ENCODE data around the gene PAX8.

Gene PAX8

GRCh38 chr2:113273027-113273551, 5.6 kb downstream of the PAX8 start:
- Histone ChIP-seq H3K4me2 (ENCODE audit: insufficient read depth, low read length, poor library complexity, severe bottlenecking) (no peak overlapping the region), H3K27ac (replicated peaks; ENCODE audit: low read length) (no peak overlapping the region), H3K36me3 (replicated peaks in 1 of 2; ENCODE audit: control insufficient read depth in 2 of 2, insufficient read depth in 2 of 2, low read length in 2 of 2) (no peaks in the 10 kb centered on the region), H3K9me3 (replicated peaks in 1 of 2; ENCODE audit: control insufficient read depth in 2 of 2, insufficient read depth in 1 of 2, low read depth in 1 of 2, low read length in 2 of 2) (peaks cover 0 to 20% of the 10 kb centered on the region in 2 donors), H3K27me3 (ENCODE audit: control insufficient read depth in 3 of 3, insufficient read depth in 3 of 3, low read depth in 1 of 3, low read length in 3 of 3) (peaks cover 3 to 51% (median 7%) of the 10 kb centered on the region in 3 experiments), H2BK12ac (ENCODE audit: low read length) (no peak overlapping the region), H3K9ac (ENCODE audit: low read depth, low read length, poor library complexity) (no peak overlapping the region), H2BK120ac (ENCODE audit: low read depth, low read length) (no peak overlapping the region), H4K91ac (ENCODE audit: low read depth, low read length, poor library complexity) (no peak overlapping the region), H2BK15ac (ENCODE audit: low read length) (no peak overlapping the region), H3K79me1 (ENCODE audit: low read depth, low read length) (no peaks in the 10 kb centered on the region), H2AFZ (ENCODE audit: low read length) (peak overlapping the region; percentile 8), H4K8ac (ENCODE audit: low read depth, low read length) (no peak overlapping the region), H3K14ac (ENCODE audit: low read length) (no peak overlapping the region), H2AK5ac (ENCODE audit: low read depth, low read length) (no peak overlapping the region), H3K18ac (ENCODE audit: low read length) (peak overlapping the region; percentile 15), H3K4ac (ENCODE audit: low read length) (no peak overlapping the region), H3K23ac (ENCODE audit: low read depth, low read length, poor library complexity) (no peak overlapping the region), H2BK5ac (ENCODE audit: low read length) (no peak overlapping the region), H3K4me3 (ENCODE audit: low read length in 2 of 2) (no peak overlapping the region), H3K4me1 (ENCODE audit: control insufficient read depth in 2 of 2, insufficient read depth in 1 of 2, low read depth in 1 of 2, low read length in 2 of 2) (peaks cover 0 to 7% of the 10 kb centered on the region in 2 donors)
- no CpG with 5 or more reads among the region's 8 CpGs for WGBS, 2 donors (ENCODE audit: extremely low coverage in 2 of 2, insufficient read length in 2 of 2, insufficient replicate concordance in 1 of 2)
- DNase-seq (ENCODE audit: low spot score), result peak; percentile 36

GRCh38 chr2:113272477-113272876, 6.2 kb downstream of the PAX8 start:
- Histone ChIP-seq H2BK15ac (ENCODE audit: low read length) (no peak overlapping the region), H3K79me1 (ENCODE audit: low read depth, low read length) (no peaks in the 10 kb centered on the region), H3K4me1 (ENCODE audit: control insufficient read depth in 2 of 2, insufficient read depth in 1 of 2, low read depth in 1 of 2, low read length in 2 of 2) (peaks cover 0 to 7% of the 10 kb centered on the region in 2 donors), H2AK5ac (ENCODE audit: low read depth, low read length) (no peak overlapping the region), H3K9me3 (replicated peaks in 1 of 2; ENCODE audit: control insufficient read depth in 2 of 2, insufficient read depth in 1 of 2, low read depth in 1 of 2, low read length in 2 of 2) (peaks cover 0 to 16% of the 10 kb centered on the region in 2 donors), H3K4me3 (ENCODE audit: low read length in 2 of 2) (no peak overlapping the region), H3K18ac (ENCODE audit: low read length) (no peak overlapping the region), H2BK5ac (ENCODE audit: low read length) (no peak overlapping the region), H4K8ac (ENCODE audit: low read depth, low read length) (no peak overlapping the region), H3K23ac (ENCODE audit: low read depth, low read length, poor library complexity) (no peak overlapping the region), H3K36me3 (replicated peaks in 1 of 2; ENCODE audit: control insufficient read depth in 2 of 2, insufficient read depth in 2 of 2, low read length in 2 of 2) (no peaks in the 10 kb centered on the region), H3K4me2 (ENCODE audit: insufficient read depth, low read length, poor library complexity, severe bottlenecking) (no peak overlapping the region), H3K14ac (ENCODE audit: low read length) (no peak overlapping the region), H3K27ac (replicated peaks; ENCODE audit: low read length) (no peak overlapping the region), H4K91ac (ENCODE audit: low read depth, low read length, poor library complexity) (no peak overlapping the region), H3K4ac (ENCODE audit: low read length) (no peak overlapping the region), H2BK12ac (ENCODE audit: low read length) (no peak overlapping the region), H2BK120ac (ENCODE audit: low read depth, low read length) (no peak overlapping the region), H3K9ac (ENCODE audit: low read depth, low read length, poor library complexity) (no peak overlapping the region), H3K27me3 (ENCODE audit: control insufficient read depth in 3 of 3, insufficient read depth in 3 of 3, low read depth in 1 of 3, low read length in 3 of 3) (peaks cover 3 to 44% (median 7%) of the 10 kb centered on the region in 3 experiments), H2AFZ (ENCODE audit: low read length) (peak overlapping the region; percentile 8)
- DNase-seq (ENCODE audit: low spot score), result no peak
- WGBS, 2 donors (ENCODE audit: extremely low coverage in 2 of 2, insufficient read length in 2 of 2, insufficient replicate concordance in 1 of 2), result no CpG with 5 or more reads among the region's 5 CpGs

GRCh38 chr2:113268621-113269360, 9.9 kb downstream of the PAX8 start:
- H2AFZ ChIP-seq (ENCODE audit: low read length), result no peak overlapping the region
- no peak overlapping the region for H3K9ac ChIP-seq (ENCODE audit: low read depth, low read length, poor library complexity)
- no peak overlapping the region for H3K27ac ChIP-seq (replicated peaks; ENCODE audit: low read length)
- no peaks in the 10 kb centered on the region for H3K9me3 ChIP-seq (replicated peaks in 1 of 2; ENCODE audit: control insufficient read depth in 2 of 2, insufficient read depth in 1 of 2, low read depth in 1 of 2, low read length in 2 of 2)
- no CpG with 5 or more reads among the region's 4 CpGs for WGBS, 2 donors (ENCODE audit: extremely low coverage in 2 of 2, insufficient read length in 2 of 2, insufficient replicate concordance in 1 of 2)
- H2BK12ac ChIP-seq (ENCODE audit: low read length), result no peak overlapping the region
- H3K79me1 ChIP-seq (ENCODE audit: low read depth, low read length), result no peaks in the 10 kb centered on the region
- H2BK15ac ChIP-seq (ENCODE audit: low read length), result no peak overlapping the region
- DNase-seq (ENCODE audit: low spot score), result no peak
- H3K4me1 ChIP-seq (ENCODE audit: control insufficient read depth in 2 of 2, insufficient read depth in 1 of 2, low read depth in 1 of 2, low read length in 2 of 2), result peaks cover 0 to 3% of the 10 kb centered on the region in 2 donors
- H3K14ac ChIP-seq (ENCODE audit: low read length), result no peak overlapping the region
- no peak overlapping the region for H4K91ac ChIP-seq (ENCODE audit: low read depth, low read length, poor library complexity)
- no peak overlapping the region for H3K4me3 ChIP-seq (ENCODE audit: low read length in 2 of 2)
- no peak overlapping the region for H3K4ac ChIP-seq (ENCODE audit: low read length)
- H3K27me3 ChIP-seq (ENCODE audit: control insufficient read depth in 3 of 3, insufficient read depth in 3 of 3, low read depth in 1 of 3, low read length in 3 of 3), result peaks cover 0 to 13% (median 0%) of the 10 kb centered on the region in 3 experiments
- no peak overlapping the region for H2AK5ac ChIP-seq (ENCODE audit: low read depth, low read length)
- no peak overlapping the region for H3K23ac ChIP-seq (ENCODE audit: low read depth, low read length, poor library complexity)
- no peaks in the 10 kb centered on the region for H3K36me3 ChIP-seq (replicated peaks in 1 of 2; ENCODE audit: control insufficient read depth in 2 of 2, insufficient read depth in 2 of 2, low read length in 2 of 2)
- H3K4me2 ChIP-seq (ENCODE audit: insufficient read depth, low read length, poor library complexity, severe bottlenecking), result no peak overlapping the region
- no peak overlapping the region for H4K8ac ChIP-seq (ENCODE audit: low read depth, low read length)
- H3K18ac ChIP-seq (ENCODE audit: low read length), result no peak overlapping the region
- no peak overlapping the region for H2BK120ac ChIP-seq (ENCODE audit: low read depth, low read length)
- no peak overlapping the region for H2BK5ac ChIP-seq (ENCODE audit: low read length)

- no peak overlapping the region for H2BK5ac ChIP-seq (ENCODE audit: low read length)
- peaks cover 0 to under 1% (median 0%) of the 10 kb centered on the region in 3 experiments for H3K27me3 ChIP-seq (ENCODE audit: control insufficient read depth in 3 of 3, insufficient read depth in 3 of 3, low read depth in 1 of 3, low read length in 3 of 3)
- H3K9ac ChIP-seq (ENCODE audit: low read depth, low read length, poor library complexity), result no peak overlapping the region
- WGBS, 2 donors (ENCODE audit: extremely low coverage in 2 of 2, insufficient read length in 2 of 2, insufficient replicate concordance in 1 of 2), result no CpG with 5 or more reads among the region's 7 CpGs
- peaks cover 0 to 3% of the 10 kb centered on the region in 2 donors for H3K4me1 ChIP-seq (ENCODE audit: control insufficient read depth in 2 of 2, insufficient read depth in 1 of 2, low read depth in 1 of 2, low read length in 2 of 2)
- no peaks in the 10 kb centered on the region for H3K9me3 ChIP-seq (replicated peaks in 1 of 2; ENCODE audit: control insufficient read depth in 2 of 2, insufficient read depth in 1 of 2, low read depth in 1 of 2, low read length in 2 of 2)
- no peak overlapping the region for H2AK5ac ChIP-seq (ENCODE audit: low read depth, low read length)
- H3K4me2 ChIP-seq (ENCODE audit: insufficient read depth, low read length, poor library complexity, severe bottlenecking), result no peak overlapping the region
- no peak overlapping the region for H4K91ac ChIP-seq (ENCODE audit: low read depth, low read length, poor library complexity)
- no peak overlapping the region for H3K14ac ChIP-seq (ENCODE audit: low read length)
- DNase-seq (ENCODE audit: low spot score), result no peak
- H2AFZ ChIP-seq (ENCODE audit: low read length), result no peak overlapping the region
- no peak overlapping the region for H4K8ac ChIP-seq (ENCODE audit: low read depth, low read length)
- H2BK12ac ChIP-seq (ENCODE audit: low read length), result no peak overlapping the region
- H3K23ac ChIP-seq (ENCODE audit: low read depth, low read length, poor library complexity), result no peak overlapping the region
- H3K4ac ChIP-seq (ENCODE audit: low read length), result no peak overlapping the region
- no peak overlapping the region for H2BK120ac ChIP-seq (ENCODE audit: low read depth, low read length)
- no peak overlapping the region for H2BK15ac ChIP-seq (ENCODE audit: low read length)
- H3K27ac ChIP-seq (replicated peaks; ENCODE audit: low read length), result no peak overlapping the region
- H3K4me3 ChIP-seq (ENCODE audit: low read length in 2 of 2), result no peak overlapping the region
- no peak overlapping the region for H3K18ac ChIP-seq (ENCODE audit: low read length)
- H3K36me3 ChIP-seq (replicated peaks in 1 of 2; ENCODE audit: control insufficient read depth in 2 of 2, insufficient read depth in 2 of 2, low read length in 2 of 2), result no peaks in the 10 kb centered on the region
- no peaks in the 10 kb centered on the region for H3K79me1 ChIP-seq (ENCODE audit: low read depth, low read length)
Observed at GRCh38 chr2:113266431-113266830, 12.3 kb downstream of the PAX8 start.
